HEK293 (cell line): Measurements from ENCODE around the gene TNFRSF4.
A peak's percentile ranks its signal among the peaks of the same experiment; 100 is the strongest.

Experiments used
- CTCF ChIA-PET: fragments of 350-600 bp; formaldehyde crosslinking; extraction: SDS; loops from one replicate; lab custom pipeline; 2021; ENCODE audit warnings: antibody characterized with exemption; lab: Yijun Ruan, JAX
- POLR2A ChIA-PET: fragments of 300-600 bp; formaldehyde crosslinking; extraction: SDS; loops from one replicate; lab custom pipeline; 2020; ENCODE audit warnings: antibody characterized with exemption, inconsistent platforms; lab: Yijun Ruan, JAX
- H3K27ac ChIP-seq: fragments of 200-500 bp; sonication (Bioruptor generic); 2 replicates; pipeline ENCODE4 v1.5.1; 2014; ENCODE audit warnings: low read depth, low read length, control low read depth, inconsistent platforms; ENCODE audit errors: extremely low read depth
- H3K36me3 ChIP-seq, 2 experiments: fragments of 200-500 bp in 1 of 2; sonication (Bioruptor generic) in 1 of 2; 1 replicate in 1 of 2; 2 replicates in 1 of 2; pipeline ENCODE4 v1.5.1; 2014 to 2017; ENCODE audit warnings: inconsistent platforms in 2 of 2, low read length in 2 of 2; ENCODE audit not compliant: control insufficient read depth in 2 of 2, insufficient read depth in 1 of 2
- H3K4me1 ChIP-seq: fragments of 200-500 bp; sonication (Bioruptor generic); 2 replicates; pipeline ENCODE4 v1.5.1; 2014; ENCODE audit warnings: mild to moderate bottlenecking, low read length, inconsistent platforms; ENCODE audit not compliant: control insufficient read depth, insufficient read depth
- H3K4me3 ChIP-seq: 2 replicates; pipeline ENCODE4 v1.5.1; 2011; ENCODE audit warnings: low read depth, mild to moderate bottlenecking, control low read depth, low read length, moderate library complexity
- H3K9me3 ChIP-seq: fragments of 200-500 bp; sonication (Bioruptor generic); 2 replicates; pipeline ENCODE4 v1.5.1; 2014; ENCODE audit warnings: low read depth, low read length, inconsistent platforms; ENCODE audit not compliant: control insufficient read depth, insufficient read depth
- BCL11A ChIP-seq: fragments of 450-650 bp; formaldehyde crosslinking; IDR thresholded peaks from 2 replicates; pipeline ENCODE4 v1.5.1; 2016; ENCODE audit warnings: low read depth, missing biosample characterization, missing genetic modification characterization
- BCL11B ChIP-seq: fragments of 450-650 bp; formaldehyde crosslinking; IDR thresholded peaks from 2 replicates; pipeline ENCODE4 v1.5.1; 2016; ENCODE audit warnings: low read depth, missing biosample characterization, missing genetic modification characterization
- FEZF1 ChIP-seq: fragments of 450-650 bp; formaldehyde crosslinking; IDR thresholded peaks from 2 replicates; pipeline ENCODE4 v1.5.1; 2016; ENCODE audit warnings: missing biosample characterization, missing genetic modification characterization
- GFI1B ChIP-seq: fragments of 450-650 bp; formaldehyde crosslinking; IDR thresholded peaks from 2 replicates; pipeline ENCODE4 v1.5.1; 2016; ENCODE audit warnings: missing biosample characterization, missing genetic modification characterization
- HIC1 ChIP-seq: fragments of 450-650 bp; formaldehyde crosslinking; IDR thresholded peaks from 2 replicates; pipeline ENCODE4 v1.5.1; 2016; ENCODE audit warnings: missing biosample characterization, missing genetic modification characterization
- KLF7 ChIP-seq: fragments of 450-650 bp; formaldehyde crosslinking; IDR thresholded peaks from 2 replicates; pipeline ENCODE4 v1.5.1; 2016; ENCODE audit warnings: missing biosample characterization, missing genetic modification characterization, borderline replicate concordance
- TRIM28 ChIP-seq: IDR thresholded peaks from 2 replicates; pipeline ENCODE4 v1.6.1; 2011; ENCODE audit warnings: low read length, control low read depth, borderline replicate concordance
- YY1 ChIP-seq: fragments of 450-650 bp; formaldehyde crosslinking; IDR thresholded peaks from 2 replicates; pipeline ENCODE4 v1.5.1; 2018; ENCODE audit warnings: missing biosample characterization, missing genetic modification characterization
- ZBTB11 ChIP-seq: fragments of 450-650 bp; formaldehyde crosslinking; conservative IDR thresholded peaks from 2 replicates; pipeline ENCODE4 v1.5.1; 2016; ENCODE audit warnings: low read depth, missing biosample characterization, missing genetic modification characterization
- ZBTB17 ChIP-seq: fragments of 450-650 bp; formaldehyde crosslinking; IDR thresholded peaks from 2 replicates; pipeline ENCODE4 v1.5.1; 2016; ENCODE audit warnings: missing biosample characterization, missing genetic modification characterization
- ZBTB7A ChIP-seq: fragments of 450-650 bp; formaldehyde crosslinking; IDR thresholded peaks from 2 replicates; pipeline ENCODE4 v1.5.1; 2016; ENCODE audit warnings: low read depth, missing biosample characterization, missing genetic modification characterization
- ZFHX2 ChIP-seq: fragments of 450-650 bp; formaldehyde crosslinking; conservative IDR thresholded peaks from 2 replicates; pipeline ENCODE4 v1.5.1; 2016; ENCODE audit warnings: missing biosample characterization, missing genetic modification characterization
- ZNF221 ChIP-seq: fragments of 450-650 bp; formaldehyde crosslinking; IDR thresholded peaks from 2 replicates; pipeline ENCODE4 v1.5.1; 2017; ENCODE audit warnings: missing biosample characterization, missing genetic modification characterization, borderline replicate concordance
- ZNF239 ChIP-seq: fragments of 450-650 bp; formaldehyde crosslinking; IDR thresholded peaks from 2 replicates; pipeline ENCODE4 v1.5.1; 2016; ENCODE audit warnings: missing biosample characterization, missing genetic modification characterization
- ZNF707 ChIP-seq: fragments of 450-650 bp; formaldehyde crosslinking; IDR thresholded peaks from 2 replicates; pipeline ENCODE4 v1.5.1; 2016; ENCODE audit warnings: missing biosample characterization, missing genetic modification characterization
- ZSCAN16 ChIP-seq: fragments of 450-650 bp; formaldehyde crosslinking; IDR thresholded peaks from 2 replicates; pipeline ENCODE4 v1.5.1; 2016; ENCODE audit warnings: missing biosample characterization, missing genetic modification characterization
- ZSCAN30 ChIP-seq: fragments of 450-650 bp; IDR thresholded peaks from 2 replicates; pipeline ENCODE4 v1.5.1; 2018; ENCODE audit warnings: missing biosample characterization, mild to moderate bottlenecking, missing genetic modification characterization, moderate library complexity
- TF ChIP-seq, protein P1 (sequence below): fragments of 450-650 bp; formaldehyde crosslinking; IDR thresholded peaks from 2 replicates; pipeline ENCODE4 v1.5.1; 2016; ENCODE audit warnings: missing biosample characterization, missing genetic modification characterization
- TF ChIP-seq, protein P2 (sequence below): fragments of 450-650 bp; formaldehyde crosslinking; IDR thresholded peaks from 2 replicates; pipeline ENCODE4 v1.5.1; 2017; ENCODE audit warnings: missing biosample characterization, missing genetic modification characterization

The TNFRSF4 gene

DNA sequence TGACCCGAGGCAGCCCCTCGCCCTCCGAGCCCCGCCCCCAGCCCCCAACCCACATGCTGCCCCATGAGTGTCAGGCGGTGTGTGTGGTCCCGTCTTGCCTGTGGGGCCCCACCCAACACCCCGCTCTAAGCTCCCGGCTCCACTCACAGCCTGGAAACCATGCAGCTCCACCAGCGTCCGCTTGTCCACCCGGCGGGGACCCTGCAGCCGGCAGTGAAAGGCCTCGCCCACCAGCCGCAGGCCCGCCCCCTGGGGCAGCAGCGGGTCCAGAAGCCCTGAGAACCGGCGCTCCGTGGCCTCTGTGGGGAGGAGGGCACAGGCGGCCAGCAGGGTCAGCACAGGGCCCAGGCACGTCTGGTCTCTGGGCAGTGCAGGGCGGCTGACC lies 29.8 kb upstream of the TNFRSF4 start (continued):
- TF ChIP-seq FEZF1 (tag by site-specific recombination) (no peak), ZNF707 (no peak), KLF7 (tag by site-specific recombination) (no peak), BCL11B (tag by site-specific recombination) (0 out of 2 replicates have a peak, but pooled peaks have one; percentile 6), GFI1B (tag by site-specific recombination) (no peak), ZNF239 (no peak), ZSCAN30 (tag by site-specific recombination) (no peak), YY1 (tag by site-specific recombination) (no peak), ZFHX2 (tag by site-specific recombination) (no peak), ZBTB17 (tag by site-specific recombination) (no peak)
- TF ChIP-seq, protein P1, sequence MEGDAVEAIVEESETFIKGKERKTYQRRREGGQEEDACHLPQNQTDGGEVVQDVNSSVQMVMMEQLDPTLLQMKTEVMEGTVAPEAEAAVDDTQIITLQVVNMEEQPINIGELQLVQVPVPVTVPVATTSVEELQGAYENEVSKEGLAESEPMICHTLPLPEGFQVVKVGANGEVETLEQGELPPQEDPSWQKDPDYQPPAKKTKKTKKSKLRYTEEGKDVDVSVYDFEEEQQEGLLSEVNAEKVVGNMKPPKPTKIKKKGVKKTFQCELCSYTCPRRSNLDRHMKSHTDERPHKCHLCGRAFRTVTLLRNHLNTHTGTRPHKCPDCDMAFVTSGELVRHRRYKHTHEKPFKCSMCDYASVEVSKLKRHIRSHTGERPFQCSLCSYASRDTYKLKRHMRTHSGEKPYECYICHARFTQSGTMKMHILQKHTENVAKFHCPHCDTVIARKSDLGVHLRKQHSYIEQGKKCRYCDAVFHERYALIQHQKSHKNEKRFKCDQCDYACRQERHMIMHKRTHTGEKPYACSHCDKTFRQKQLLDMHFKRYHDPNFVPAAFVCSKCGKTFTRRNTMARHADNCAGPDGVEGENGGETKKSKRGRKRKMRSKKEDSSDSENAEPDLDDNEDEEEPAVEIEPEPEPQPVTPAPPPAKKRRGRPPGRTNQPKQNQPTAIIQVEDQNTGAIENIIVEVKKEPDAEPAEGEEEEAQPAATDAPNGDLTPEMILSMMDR (tag by site-specific recombination) = no peak
- TF ChIP-seq, protein P2, sequence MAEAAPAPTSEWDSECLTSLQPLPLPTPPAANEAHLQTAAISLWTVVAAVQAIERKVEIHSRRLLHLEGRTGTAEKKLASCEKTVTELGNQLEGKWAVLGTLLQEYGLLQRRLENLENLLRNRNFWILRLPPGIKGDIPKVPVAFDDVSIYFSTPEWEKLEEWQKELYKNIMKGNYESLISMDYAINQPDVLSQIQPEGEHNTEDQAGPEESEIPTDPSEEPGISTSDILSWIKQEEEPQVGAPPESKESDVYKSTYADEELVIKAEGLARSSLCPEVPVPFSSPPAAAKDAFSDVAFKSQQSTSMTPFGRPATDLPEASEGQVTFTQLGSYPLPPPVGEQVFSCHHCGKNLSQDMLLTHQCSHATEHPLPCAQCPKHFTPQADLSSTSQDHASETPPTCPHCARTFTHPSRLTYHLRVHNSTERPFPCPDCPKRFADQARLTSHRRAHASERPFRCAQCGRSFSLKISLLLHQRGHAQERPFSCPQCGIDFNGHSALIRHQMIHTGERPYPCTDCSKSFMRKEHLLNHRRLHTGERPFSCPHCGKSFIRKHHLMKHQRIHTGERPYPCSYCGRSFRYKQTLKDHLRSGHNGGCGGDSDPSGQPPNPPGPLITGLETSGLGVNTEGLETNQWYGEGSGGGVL (tag by site-specific recombination) = no peak

DNA sequence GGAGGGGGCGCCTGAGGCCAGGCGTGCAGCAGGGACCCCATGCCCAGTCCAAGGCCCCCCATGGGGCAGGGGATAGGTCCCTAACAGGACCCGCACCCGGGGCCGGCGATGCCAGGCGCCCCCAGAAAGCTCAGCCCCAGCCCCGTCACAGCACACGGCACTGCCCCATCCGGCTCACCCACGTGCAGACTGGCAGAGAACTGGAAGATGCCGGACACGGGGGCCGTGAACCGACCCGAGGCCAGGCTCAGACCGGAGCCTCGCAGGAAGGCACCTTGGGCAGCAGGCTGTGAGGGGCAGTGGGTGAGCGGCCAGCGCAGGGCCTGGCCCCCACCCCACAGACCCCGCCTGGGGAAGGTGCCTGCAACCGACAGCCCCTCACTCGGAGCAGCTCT lies 29.3 kb upstream of the TNFRSF4 start:
- Histone ChIP-seq H3K9me3 (no peaks in the 10 kb centered on the region), H3K4me3 (no peak overlapping the region), H3K36me3 (no peaks in the 10 kb centered on the region), H3K27ac (no peak overlapping the region), H3K4me1 (no peaks in the 10 kb centered on the region)
- ChIA-PET POLR2A (no interaction called here), CTCF (no interaction called here)
- 0 out of 2 replicates have a peak, but pooled peaks have one; percentile 53 for TF ChIP-seq ZBTB7A (tag by site-specific recombination)
- peak; percentile 33; the same call in 1 of the 2 replicates for TF ChIP-seq HIC1 (tag by site-specific recombination)
- TF ChIP-seq ZBTB11 (tag by site-specific recombination) = no peak
- TF ChIP-seq TRIM28 = no peak
- 0 out of 2 replicates have a peak, but pooled peaks have one; percentile 28 for TF ChIP-seq BCL11A (tag by site-specific recombination)
- no peak for TF ChIP-seq ZNF221
- no peak for TF ChIP-seq ZSCAN16
- TF ChIP-seq, all 188 proteins: peak for 3
